Measurements from ENCODE around the gene SNAI3. TPM values are rescaled to one million over a fixed set of nuclear protein-coding genes. Genes with fewer than 3 reads are reported as not detected.

Gene SNAI3
- total and polyA plus RNA-seq, 9 of the 15 experiments (the other 6 are each of a cell fraction or from before 2014, with no cell fraction given): 0.04 to 4.1 (median 0.80) TPM; not detected in 1

- TF ChIP-seq ZNF449 (CRISPR knock-in tag; IDR thresholded peaks at IDR 0.05): no peak
- 0 out of 2 replicates have a peak, but pooled peaks have one; percentile 7 for TF ChIP-seq NFIC (IDR thresholded peaks at IDR 0.05)
- peak; percentile 78 to 81 for TF ChIP-seq NRF1 (conservative IDR thresholded peaks at IDR 0.05 in 1 of 2, IDR thresholded peaks at IDR 0.05 in 1 of 2)
- TF ChIP-seq ZNF184 (CRISPR knock-in tag; IDR thresholded peaks at IDR 0.05): peak; percentile 35; the same call in 1 of the 2 replicates
- 0 out of 2 replicates have a peak, but pooled peaks have one; percentile 0 for TF ChIP-seq E2F5 (CRISPR knock-in tag; IDR thresholded peaks at IDR 0.05)
- 0 out of 2 replicates have a peak, but pooled peaks have one; percentile 22 for TF ChIP-seq ZBTB2 (IDR thresholded peaks at IDR 0.05)
- 0 out of 2 replicates have a peak, but pooled peaks have one; percentile 75 for TF ChIP-seq ATF6 (CRISPR knock-in tag; IDR thresholded peaks at IDR 0.05)
- peak; percentile 49 for TF ChIP-seq POLR2G (IDR thresholded peaks at IDR 0.05; ENCODE audit: low read depth, low read length)
- no peak for TF ChIP-seq NFRKB (IDR thresholded peaks at IDR 0.05; ENCODE audit: low read depth)
- TF ChIP-seq SPI1 (IDR thresholded peaks at IDR 0.05; ENCODE audit: borderline replicate concordance, low read depth, low read length): peak; percentile 64
- TF ChIP-seq SIN3A (IDR thresholded peaks at IDR 0.05; ENCODE audit: borderline replicate concordance in 2 of 2, control insufficient read depth in 1 of 2, low read depth in 2 of 2, low read length in 2 of 2): peak; percentile 14 to 37; a peak in 2 of 4 replicates
- no peak for TF ChIP-seq SMARCC2 (IDR thresholded peaks at IDR 0.05; ENCODE audit: low read depth)
- no peak for TF ChIP-seq FOXK2 (conservative IDR thresholded peaks at IDR 0.05 in 1 of 2, IDR thresholded peaks at IDR 0.05 in 1 of 2; ENCODE audit: low read depth in 2 of 2)
- TF ChIP-seq FIP1L1 (IDR thresholded peaks at IDR 0.05; ENCODE audit: low read depth, low read length, poor library complexity, severe bottlenecking): peak; percentile 16
- peak; percentile 40; the same call in 1 of the 2 replicates for TF ChIP-seq CXXC5 (CRISPR knock-in tag; IDR thresholded peaks at IDR 0.05)
- TF ChIP-seq E2F4 (CRISPR knock-in tag; IDR thresholded peaks at IDR 0.05; ENCODE audit: low read depth): peak; percentile 19; the same call in 1 of the 2 replicates
- TF ChIP-seq TFAP4 (CRISPR knock-in tag; IDR thresholded peaks at IDR 0.05; ENCODE audit: borderline replicate concordance): peak; percentile 50; the same call in 1 of the 2 replicates
Observed at GRCh38 chr16:88649924-88650748, 36.2 kb downstream of the SNAI3 start (continued).

Measured in K562 (cell line).